ENCODE results near the gene TINCR.
A peak's percentile ranks its signal among the peaks of the same experiment; 100 is the strongest.
"Not testable (repeated sequence)": the region's sequence is repeated elsewhere in the genome, so short reads cannot be mapped to it uniquely, and the experiment has no call there.

TINCR gene

GRCh38 chr19:5567360-5567969 lies at the start of gene TINCR:
Gene TINCR, minus strand, starts transcription at chr19:5567953.
- no peak for DNase-seq (ENCODE audit: low read depth in 2 of 2)
- no peak within 1 kb of the TSS for H3K4me3 ChIP-seq (replicated peaks in 1 of 2; ENCODE audit: low read depth in 2 of 2, low read length in 2 of 2)
- TF ChIP-seq, protein P1, sequence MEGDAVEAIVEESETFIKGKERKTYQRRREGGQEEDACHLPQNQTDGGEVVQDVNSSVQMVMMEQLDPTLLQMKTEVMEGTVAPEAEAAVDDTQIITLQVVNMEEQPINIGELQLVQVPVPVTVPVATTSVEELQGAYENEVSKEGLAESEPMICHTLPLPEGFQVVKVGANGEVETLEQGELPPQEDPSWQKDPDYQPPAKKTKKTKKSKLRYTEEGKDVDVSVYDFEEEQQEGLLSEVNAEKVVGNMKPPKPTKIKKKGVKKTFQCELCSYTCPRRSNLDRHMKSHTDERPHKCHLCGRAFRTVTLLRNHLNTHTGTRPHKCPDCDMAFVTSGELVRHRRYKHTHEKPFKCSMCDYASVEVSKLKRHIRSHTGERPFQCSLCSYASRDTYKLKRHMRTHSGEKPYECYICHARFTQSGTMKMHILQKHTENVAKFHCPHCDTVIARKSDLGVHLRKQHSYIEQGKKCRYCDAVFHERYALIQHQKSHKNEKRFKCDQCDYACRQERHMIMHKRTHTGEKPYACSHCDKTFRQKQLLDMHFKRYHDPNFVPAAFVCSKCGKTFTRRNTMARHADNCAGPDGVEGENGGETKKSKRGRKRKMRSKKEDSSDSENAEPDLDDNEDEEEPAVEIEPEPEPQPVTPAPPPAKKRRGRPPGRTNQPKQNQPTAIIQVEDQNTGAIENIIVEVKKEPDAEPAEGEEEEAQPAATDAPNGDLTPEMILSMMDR (IDR thresholded peaks at IDR 0.05; ENCODE audit: low read depth, low read length): no peak

DNA sequence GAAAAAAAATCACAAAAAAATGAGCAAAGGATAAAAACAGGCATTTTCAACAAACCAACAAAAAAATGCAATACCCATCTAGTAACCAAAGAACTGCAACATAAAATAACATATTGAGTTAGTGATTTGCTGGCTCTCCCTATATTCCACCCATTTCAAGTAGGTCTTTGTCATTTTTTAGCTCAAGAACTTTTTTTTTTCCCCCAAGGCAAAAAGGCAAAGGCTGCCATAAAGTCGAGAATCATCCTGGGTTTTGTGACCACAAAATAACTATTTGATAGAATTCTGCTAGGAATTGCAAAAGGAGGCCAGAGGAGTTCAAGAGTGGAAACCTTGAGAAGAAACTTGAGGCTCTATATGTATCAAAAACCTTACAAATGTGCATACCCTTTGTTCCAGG lies 49.3 kb upstream of the TINCR start:
- no peak for DNase-seq (ENCODE audit: low read depth in 2 of 2)
- TF ChIP-seq, protein P1 (IDR thresholded peaks at IDR 0.05; ENCODE audit: low read depth, low read length): no peak
- H3K4me3 ChIP-seq (replicated peaks in 1 of 2; ENCODE audit: low read depth in 2 of 2, low read length in 2 of 2): no peak overlapping the region

GRCh38 chr19:5615756-5616327 lies 48.1 kb upstream of the TINCR start:
- no peak overlapping the region for H3K4me3 ChIP-seq (replicated peaks in 1 of 2; ENCODE audit: low read depth in 2 of 2, low read length in 2 of 2)
- peak in 1 of 2 donors; percentile 27 for DNase-seq (ENCODE audit: low read depth in 2 of 2)
- TF ChIP-seq, protein P1 (IDR thresholded peaks at IDR 0.05; ENCODE audit: low read depth, low read length): no peak

DNA sequence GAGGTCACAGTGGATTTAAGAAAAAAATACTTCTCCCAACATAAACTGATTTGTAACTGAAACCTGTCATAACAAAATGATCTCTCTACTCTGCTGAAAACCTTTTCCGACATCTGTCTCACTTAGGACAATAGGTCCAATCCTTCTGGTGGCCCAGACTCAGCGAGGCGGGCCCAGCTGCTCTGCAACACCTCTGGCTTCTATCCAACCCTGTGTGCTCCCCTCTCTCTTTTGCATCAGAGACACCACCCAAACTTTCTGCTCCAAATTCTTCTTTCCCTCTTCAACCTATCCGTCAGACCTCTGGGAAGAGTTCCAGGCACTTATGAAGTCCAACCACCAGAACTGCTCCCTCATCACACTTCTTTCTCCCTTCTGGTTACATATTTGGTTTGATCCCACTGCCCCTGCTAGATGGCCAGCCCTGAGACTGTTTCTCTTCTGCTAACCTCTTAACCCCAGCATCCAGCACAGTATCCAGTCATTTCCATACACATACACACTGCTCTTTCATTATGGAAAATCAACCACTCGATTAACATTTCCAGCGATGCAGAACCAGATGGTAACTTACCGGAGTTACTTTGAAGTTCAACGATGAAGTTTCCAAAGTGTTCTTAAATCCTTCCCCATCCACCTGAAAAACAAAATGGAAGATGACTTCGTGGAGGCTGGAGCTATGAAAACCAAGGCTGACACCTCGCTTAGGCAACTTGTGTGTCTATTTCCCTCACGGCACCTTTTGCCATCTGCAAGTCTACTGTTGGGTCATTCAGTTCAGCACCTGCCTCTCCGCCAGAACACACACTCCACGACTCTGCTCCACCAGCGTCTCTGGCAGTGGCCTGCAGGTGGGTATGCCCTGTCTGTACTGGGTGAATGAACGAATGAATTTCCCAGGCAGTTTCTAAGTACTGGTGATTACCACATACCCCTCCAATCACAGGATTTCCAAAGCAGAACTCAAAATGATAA lies 45.4 kb upstream of the TINCR start:
- no peak overlapping the region for H3K4me3 ChIP-seq (replicated peaks in 1 of 2; ENCODE audit: low read depth in 2 of 2, low read length in 2 of 2)
- no peak for DNase-seq (ENCODE audit: low read depth in 2 of 2)
- TF ChIP-seq, protein P1 (IDR thresholded peaks at IDR 0.05; ENCODE audit: low read depth, low read length): no peak

DNA sequence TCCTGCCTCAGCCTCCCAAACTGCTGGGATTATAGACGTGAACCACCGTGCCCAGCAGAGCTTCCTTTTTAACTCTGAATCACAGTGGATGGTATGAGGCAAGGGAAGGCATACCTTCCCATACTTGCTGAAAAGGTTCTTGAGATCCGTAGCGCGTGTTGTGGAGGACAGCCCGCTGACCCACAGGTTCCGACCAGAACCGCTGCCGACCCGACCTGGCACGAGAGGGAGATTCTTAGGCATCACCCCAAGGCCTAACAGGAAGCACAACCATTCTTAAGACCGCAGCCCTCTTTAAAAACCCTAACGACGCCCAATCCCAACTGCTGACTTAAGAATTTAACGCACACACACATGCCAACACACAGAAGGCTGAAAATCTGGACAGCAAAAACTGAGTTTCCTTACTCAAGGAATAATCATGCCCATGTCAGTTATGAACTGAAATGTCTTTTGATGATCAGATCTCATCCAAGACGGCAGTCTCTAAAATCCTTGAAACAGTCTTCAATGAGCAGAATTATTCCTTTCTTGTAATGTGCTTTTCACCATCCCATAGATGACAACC lies 42.2 kb upstream of the TINCR start:
- TF ChIP-seq, protein P1 (IDR thresholded peaks at IDR 0.05; ENCODE audit: low read depth, low read length): no peak
- H3K4me3 ChIP-seq (replicated peaks in 1 of 2; ENCODE audit: low read depth in 2 of 2, low read length in 2 of 2): no peak overlapping the region
- no peak for DNase-seq (ENCODE audit: low read depth in 2 of 2)

DNA sequence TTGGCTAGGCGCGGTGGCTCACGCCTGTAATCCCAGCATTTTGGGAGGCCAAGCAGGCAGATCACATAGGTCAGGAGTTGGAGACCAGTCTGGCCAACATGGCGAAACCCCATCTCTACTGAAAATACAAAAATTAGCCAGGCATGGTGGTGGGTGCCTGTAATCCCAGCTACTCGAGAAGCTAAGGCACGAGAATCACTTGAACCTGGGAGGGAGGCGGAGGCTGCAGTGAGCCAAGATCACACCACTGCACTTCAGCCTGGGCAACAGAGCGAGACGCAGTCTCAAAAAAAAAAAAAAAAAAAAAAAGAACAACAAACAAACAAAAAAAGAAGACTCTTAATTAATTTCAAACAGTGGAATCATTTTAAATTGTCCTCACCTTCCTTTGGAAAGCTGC lies 41.0 kb upstream of the TINCR start:
- H3K4me3 ChIP-seq (replicated peaks in 1 of 2; ENCODE audit: low read depth in 2 of 2, low read length in 2 of 2); DNase-seq (ENCODE audit: low read depth in 2 of 2): not testable (repeated sequence)

GRCh38 chr19:5608291-5608690 lies 40.5 kb upstream of the TINCR start:
- no peak overlapping the region for H3K4me3 ChIP-seq (replicated peaks in 1 of 2; ENCODE audit: low read depth in 2 of 2, low read length in 2 of 2)
- DNase-seq (ENCODE audit: low read depth in 2 of 2): no peak
- TF ChIP-seq, protein P1 (IDR thresholded peaks at IDR 0.05; ENCODE audit: low read depth, low read length): no peak
